AML-193 (cell line): ENCODE data around the gene KANK4.

Source experiments
- DNase-seq, 2 experiments: peaks; one replicate each; lab custom pipeline; 2025; lab: John Stamatoyannopoulos, UW

Gene KANK4

DNA sequence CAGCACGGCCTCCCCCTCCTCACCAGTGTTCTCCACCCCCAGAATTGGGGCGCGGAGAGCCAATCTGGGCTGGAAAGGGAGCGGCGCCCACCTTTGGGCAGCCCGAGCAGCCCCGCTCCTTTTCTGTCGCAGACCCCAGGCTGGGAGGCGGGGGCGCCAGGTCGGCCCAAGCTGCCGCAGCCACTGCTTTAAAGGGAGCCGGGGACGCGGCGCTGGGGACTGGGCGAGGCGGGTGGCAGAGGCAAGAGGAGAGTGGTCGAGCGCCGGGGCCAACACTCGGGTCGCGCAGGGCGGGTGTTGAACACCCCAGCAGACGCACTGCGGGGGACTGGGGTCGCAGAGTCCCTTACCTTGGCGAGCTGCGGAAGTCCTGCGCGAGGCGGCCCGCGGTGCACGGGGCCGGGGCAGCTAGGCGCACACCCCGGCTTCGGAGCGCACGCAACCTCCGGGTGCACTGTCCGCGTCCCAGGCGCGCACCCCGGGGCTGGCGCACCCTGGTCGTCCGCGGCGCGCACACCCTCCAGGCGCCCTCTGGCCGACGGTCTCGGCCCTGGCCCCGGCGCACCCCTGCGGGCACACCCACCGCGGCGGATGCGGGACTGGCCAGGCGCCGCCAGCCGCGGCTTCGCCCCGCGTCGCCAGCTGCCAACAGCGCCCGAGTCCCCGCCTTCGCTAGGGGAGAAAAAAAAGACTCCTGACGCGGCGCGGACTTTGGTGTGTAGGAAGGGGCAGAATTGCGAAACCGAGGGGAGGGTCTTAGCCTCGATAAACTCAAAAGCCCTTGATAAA, at the start of gene KANK4:
KANK4 (minus strand) TSS at position 679 of the 789 bp plus-strand sequence. CDS start 37,870 bp downstream, outside the sequence.
- DNase-seq, result no peak

- DNase-seq, result no peak
Observed at GRCh38 chr1:62368989-62369388, 49.8 kb upstream of the KANK4 start.

- DNase-seq, result no peak
Observed at GRCh38 chr1:62367005-62367557, 47.8 kb upstream of the KANK4 start.

- DNase-seq, result no peak
Observed at GRCh38 chr1:62364721-62365120, 45.5 kb upstream of the KANK4 start.

DNA sequence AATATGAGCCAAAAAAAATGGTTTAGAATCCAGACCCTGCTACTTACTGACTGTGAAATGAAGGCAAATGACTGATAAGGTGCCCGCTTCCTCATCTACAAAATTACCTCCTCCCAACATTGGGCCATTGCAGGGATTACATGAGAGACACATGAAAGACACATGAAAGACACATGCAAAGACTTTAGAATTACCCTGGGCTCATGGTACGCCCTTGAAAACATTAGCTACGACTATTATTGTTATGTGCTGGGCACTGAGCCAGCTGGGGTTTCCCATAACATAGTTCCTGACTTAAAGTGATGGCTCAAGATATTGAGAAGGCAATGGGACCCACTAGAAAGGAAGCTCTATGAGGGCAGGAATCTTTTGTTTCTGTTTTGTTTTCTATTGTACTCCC, 43.7 kb upstream of the KANK4 start:
- DNase-seq, result no peak

DNA sequence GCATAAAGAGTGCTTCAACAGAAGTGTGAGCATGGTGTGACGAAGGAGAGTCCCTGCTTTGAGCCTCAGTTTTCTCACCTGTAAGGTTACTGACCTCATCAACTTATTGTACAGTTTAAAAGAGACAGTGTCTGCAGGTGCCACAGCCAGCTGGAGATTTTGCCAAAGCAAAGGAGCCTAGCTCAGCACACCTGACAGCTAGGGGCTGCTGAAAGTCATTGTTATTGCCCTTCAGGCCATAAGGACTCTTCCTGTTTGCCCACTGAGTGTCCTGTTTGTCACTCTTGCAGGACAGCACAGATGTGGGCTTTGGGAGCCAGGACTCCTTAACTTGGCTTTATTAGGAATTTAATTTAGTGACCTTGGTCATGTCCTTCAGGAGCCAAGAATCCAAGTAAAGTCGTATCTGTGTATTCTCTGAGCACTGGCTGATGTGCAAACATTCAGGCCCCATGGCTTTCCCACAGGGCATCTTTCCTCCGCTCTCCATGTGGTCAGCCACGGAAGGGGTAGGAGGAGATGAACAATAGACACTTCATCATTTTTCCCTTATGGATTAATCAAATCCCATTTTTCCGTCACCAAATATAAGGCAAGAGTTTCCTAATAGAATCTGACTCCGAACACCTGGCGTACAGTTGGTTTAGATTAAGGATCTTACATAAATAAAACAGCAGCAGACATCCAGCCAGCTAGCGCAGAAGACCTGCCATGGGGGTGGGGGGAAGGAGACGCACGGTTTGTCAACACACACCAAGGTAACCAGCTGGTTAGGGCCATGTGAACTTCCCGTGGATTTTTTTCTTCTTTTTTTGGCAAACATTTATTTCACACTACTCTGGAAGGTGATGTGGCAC, 43.1 kb upstream of the KANK4 start:
- no peak for DNase-seq

- DNase-seq, result no peak
Observed at GRCh38 chr1:62361431-62361830, 42.2 kb upstream of the KANK4 start.

DNA sequence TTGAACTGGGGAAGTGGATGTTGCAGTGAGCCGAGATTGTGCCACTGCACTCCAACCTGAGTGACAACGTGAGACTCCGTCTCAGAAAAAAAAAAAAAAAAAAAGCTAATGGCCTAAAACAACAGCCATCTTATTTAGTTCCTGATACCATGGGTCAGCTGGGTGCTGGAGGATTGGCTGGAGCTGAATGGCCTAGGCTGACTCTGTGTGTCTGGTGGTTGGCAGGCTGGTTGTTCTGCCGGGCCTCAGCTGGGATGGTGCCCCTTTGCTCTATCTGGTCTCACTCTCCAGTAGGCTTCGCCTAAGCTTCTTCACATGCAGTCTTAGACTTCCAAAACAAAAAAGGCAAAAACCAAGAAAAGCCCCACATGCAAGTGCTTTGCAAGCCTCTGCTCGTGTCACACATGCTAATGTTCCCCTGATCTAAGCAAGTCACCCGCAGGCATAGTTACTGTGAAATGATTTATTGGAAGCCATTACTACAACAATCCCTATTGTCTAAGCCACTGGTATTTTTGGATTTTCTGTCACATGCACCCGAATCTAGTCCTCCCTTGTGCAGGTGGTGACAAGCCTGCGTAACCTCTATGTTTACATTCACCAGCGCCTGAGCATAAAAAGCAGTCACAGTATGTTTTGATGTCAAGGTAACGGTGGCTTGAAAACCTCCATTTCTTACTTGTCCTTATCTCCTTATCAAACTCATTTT, 39.6 kb upstream of the KANK4 start:
- no peak for DNase-seq

DNA sequence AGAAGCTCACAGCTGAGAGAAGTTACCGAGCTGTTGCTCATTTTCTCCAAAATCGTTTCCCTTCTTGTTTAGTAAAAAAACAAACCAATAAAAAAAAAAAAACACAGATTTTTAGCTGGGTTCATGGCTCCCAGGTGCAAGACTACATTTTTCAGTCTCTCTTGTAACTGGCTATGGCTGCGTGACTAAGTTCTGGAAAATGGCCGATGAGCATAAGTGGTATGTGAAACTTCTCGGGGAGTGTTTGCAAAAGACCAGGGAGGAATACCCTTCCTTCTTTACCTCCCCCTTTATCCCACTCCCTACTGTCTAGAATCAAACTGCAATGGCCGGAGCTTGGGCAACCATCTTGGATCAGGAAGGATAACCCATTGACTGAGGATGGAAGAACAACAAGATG, 38.7 kb upstream of the KANK4 start:
- DNase-seq, result no peak

DNA sequence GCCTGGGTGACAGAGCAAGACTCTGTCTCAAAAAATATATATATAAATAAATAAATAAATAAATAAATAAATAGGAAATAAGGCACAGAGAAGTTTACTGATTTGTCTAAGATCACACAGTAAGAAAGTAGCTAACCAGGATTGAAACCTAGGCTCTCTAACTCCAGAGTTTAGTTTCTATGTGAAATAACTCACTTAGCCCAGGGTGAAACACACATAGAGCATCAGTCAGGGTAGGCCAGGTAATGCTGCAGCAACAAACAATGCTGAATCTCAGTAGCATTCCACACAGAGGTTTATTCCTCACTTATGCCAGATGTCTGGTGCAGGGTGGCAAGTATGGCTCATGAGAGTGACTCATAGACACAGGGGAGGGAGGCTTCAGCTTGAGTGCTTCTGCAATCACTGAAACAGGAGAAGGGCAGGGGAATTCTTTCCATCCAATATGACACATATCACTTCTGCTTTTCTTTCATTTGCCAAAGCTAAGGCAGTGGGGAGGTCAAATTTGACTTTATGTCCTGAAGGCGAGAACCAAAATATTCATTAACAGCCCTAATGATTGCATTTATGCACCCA, 37.1 kb upstream of the KANK4 start:
- DNase-seq, result no peak

DNA sequence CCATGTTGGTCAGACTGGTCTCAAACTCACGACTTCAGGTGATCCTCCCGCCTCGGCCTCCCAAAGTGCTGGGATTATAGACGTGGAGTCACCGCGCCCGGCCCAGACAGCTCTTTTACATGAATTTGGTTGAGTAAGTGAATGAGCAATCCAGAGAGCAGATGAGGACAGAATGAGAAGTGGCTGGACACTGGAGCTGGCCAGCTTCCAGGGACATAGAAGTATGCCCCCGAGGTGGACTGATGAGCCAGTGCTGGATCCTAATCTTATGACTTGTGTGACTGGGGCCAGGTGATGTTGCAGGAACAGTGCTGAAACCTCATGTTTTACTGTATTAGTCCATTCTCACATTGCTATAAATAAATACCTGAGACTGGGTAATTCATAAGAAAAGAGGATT, 35.9 kb upstream of the KANK4 start:
- no peak for DNase-seq

- no peak for DNase-seq
Observed at GRCh38 chr1:62353853-62354252, 34.6 kb upstream of the KANK4 start.

GRCh38 chr1:62352387-62352786, 33.2 kb upstream of the KANK4 start:
- DNase-seq, result no peak

DNA sequence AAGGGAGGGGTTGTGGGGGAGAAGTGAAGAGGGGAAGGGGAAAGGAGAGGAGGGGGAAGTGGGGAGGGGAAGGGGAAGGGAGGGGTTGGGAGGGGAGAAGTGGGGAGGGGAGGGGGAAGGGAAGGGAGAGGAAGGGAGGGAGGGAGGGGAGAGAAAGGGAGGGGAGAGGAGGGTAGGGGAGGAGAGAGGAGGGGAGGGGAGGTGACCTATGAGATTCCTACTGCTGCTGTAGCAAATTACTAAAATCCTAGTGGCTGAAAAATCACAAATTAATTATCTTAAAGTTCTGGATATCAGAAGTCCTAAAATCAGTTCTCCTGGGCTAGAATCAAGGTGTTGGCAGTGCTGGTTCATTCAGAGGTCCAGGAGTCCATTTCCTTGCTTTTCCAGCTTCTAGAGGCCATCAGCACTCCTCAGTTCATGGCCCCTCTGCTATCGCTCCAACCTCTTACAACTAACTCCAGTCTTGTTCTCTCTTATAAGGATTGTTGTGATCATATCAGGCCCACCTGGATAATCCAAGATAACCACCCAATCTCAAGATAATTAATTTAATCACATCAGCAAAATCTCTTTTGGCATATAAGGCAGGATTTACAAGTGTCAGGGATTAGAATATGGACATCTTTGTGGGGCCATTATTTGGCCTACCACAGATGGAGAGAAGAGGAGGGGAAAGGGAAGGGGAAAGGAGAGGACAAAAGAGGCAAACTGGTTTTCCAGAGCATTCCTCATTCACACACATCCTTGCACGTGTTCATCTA, 30.4 kb upstream of the KANK4 start:
- DNase-seq, result no peak

- DNase-seq, result no peak
Observed at GRCh38 chr1:62346886-62347285, 27.7 kb upstream of the KANK4 start.

- no peak for DNase-seq
Observed at GRCh38 chr1:62343911-62344310, 24.7 kb upstream of the KANK4 start.

- no peak for DNase-seq
Observed at GRCh38 chr1:62342270-62342669, 23.0 kb upstream of the KANK4 start.

GRCh38 chr1:62341615-62342014, 22.4 kb upstream of the KANK4 start:
- DNase-seq, result no peak

GRCh38 chr1:62341089-62341488, 21.9 kb upstream of the KANK4 start:
- no peak for DNase-seq

GRCh38 chr1:62337706-62338631, 18.7 kb upstream of the KANK4 start:
- no peak for DNase-seq
